Immature natural killer cell (primary cell): Measurements from ENCODE around the gene ANKRD9. TPM values are rescaled to one million over a fixed set of nuclear protein-coding genes. Genes with fewer than 3 reads are reported as not detected.
A peak's percentile ranks its signal among the peaks of the same experiment; 100 is the strongest.
"Not testable (repeated sequence)": the region's sequence is repeated elsewhere in the genome, so short reads cannot be mapped to it uniquely, and the experiment has no call there.

Source experiments
- DNase-seq, 3 donors: peaks; one replicate each; pipeline ENCODE4 v3.0.0; 2022; ENCODE audit warnings: mixed read lengths in 1 of 3
- H3K27ac Mint-ChIP-seq, 6 donors: one replicate each; pipeline ENCODE4 v1.8.0; 2020; ENCODE audit warnings: mixed read lengths in 6 of 6, mild to moderate bottlenecking in 5 of 6, inconsistent platforms in 4 of 6, moderate library complexity in 3 of 6
- H3K27me3 Mint-ChIP-seq, 3 donors: one replicate each; pipeline ENCODE4 v1.8.0; 2020 to 2021; ENCODE audit warnings: low read depth in 3 of 3, mild to moderate bottlenecking in 3 of 3, mixed read lengths in 3 of 3, moderate library complexity in 3 of 3, inconsistent platforms in 1 of 3
- H3K36me3 Mint-ChIP-seq, 3 donors: one replicate each; pipeline ENCODE4 v1.8.0; 2020; ENCODE audit warnings: mixed read lengths in 3 of 3, inconsistent platforms in 2 of 3, mild to moderate bottlenecking in 2 of 3
- H3K4me1 Mint-ChIP-seq, 2 donors: one replicate each; pipeline ENCODE4 v1.8.0; 2020; ENCODE audit warnings: inconsistent platforms in 2 of 2, mild to moderate bottlenecking in 2 of 2, mixed read lengths in 2 of 2, moderate library complexity in 1 of 2
- H3K4me3 Mint-ChIP-seq, 5 donors: one replicate each; pipeline ENCODE4 v1.8.0; 2020; ENCODE audit warnings: mild to moderate bottlenecking in 5 of 5, mixed read lengths in 5 of 5, inconsistent platforms in 3 of 5, moderate library complexity in 3 of 5
- H3K9me3 Mint-ChIP-seq, 6 donors: one replicate each; pipeline ENCODE4 v1.8.0; 2020; ENCODE audit warnings: mild to moderate bottlenecking in 6 of 6, mixed read lengths in 6 of 6, inconsistent platforms in 4 of 6, moderate library complexity in 3 of 6
- polyA plus RNA-seq, 3 donors: library from polyadenylated mRNA; unstranded; fragments of 300-500 nt; fragmentation: Illumina TruSeq; gene quantifications; one replicate each; pipeline ENCODE4 v1.2.3, GENCODE V29; 2021

Gene ANKRD9
- polyA plus RNA-seq, 3 donors from 2014 or later, result 0.22 to 2.1 (median 0.44) TPM

GRCh38 chr14:102525219-102525928 is 15.8 kb upstream of the ANKRD9 start:
- Mint-ChIP-seq H3K9me3 (no peaks in the 10 kb centered on the region), H3K27ac (peak overlapping the region; percentile 73 to 96 (median 88)), H3K4me1 (peaks cover 25 to 29% of the 10 kb centered on the region in 2 donors), H3K27me3 (peaks cover 0 to 2% (median 2%) of the 10 kb centered on the region in 3 donors), H3K4me3 (peak overlapping the region; percentile 90 to 97 (median 91)), H3K36me3 (no peaks in the 10 kb centered on the region)
- peak; percentile 39 to 50 (median 44) for DNase-seq

DNA sequence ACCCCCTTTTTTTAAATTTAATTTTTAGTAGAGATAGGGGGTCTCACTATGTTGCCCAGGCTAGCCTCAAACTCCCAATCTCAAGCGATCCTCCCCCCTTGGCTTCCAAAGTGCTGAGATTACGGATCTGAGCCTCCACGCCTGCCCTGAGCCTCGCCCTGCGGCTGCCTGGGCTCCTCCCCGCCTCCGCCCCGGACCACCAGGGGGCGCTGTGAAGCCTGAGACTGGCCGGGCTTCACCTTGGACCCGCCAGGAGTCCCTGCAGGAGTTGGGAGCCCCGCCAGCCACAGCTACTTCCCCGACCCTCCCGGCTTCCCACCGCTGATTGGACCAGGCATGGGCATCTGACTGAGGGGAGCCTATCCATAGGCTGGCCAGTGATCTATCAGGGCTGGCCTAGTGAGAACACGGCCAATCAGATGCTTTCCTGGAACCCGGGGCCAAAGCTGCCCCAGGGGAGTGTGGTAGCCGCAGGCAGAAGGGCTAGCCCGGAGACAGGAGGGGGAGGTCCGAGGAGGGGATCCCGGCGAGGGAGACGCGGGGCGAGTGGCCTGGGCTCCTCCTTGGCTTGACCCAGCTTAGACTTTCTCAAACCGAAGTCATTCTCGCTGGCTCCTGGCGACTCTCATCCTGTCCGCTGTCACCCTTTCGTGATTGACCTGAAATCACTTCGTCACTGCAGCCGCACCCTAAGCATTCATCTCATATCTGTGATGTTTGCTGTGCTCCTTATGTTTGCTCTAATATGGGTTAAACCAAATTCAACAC is 15.1 kb upstream of the ANKRD9 start:
- H3K4me3 Mint-ChIP-seq, result peak overlapping the region; percentile 90 to 97 (median 91)
- peaks cover 0 to 2% (median 2%) of the 10 kb centered on the region in 3 donors for H3K27me3 Mint-ChIP-seq
- H3K36me3 Mint-ChIP-seq, result no peaks in the 10 kb centered on the region
- H3K27ac Mint-ChIP-seq, result peak overlapping the region; percentile 73 to 96 (median 88)
- H3K9me3 Mint-ChIP-seq, result no peaks in the 10 kb centered on the region
- peaks cover 25 to 29% of the 10 kb centered on the region in 2 donors for H3K4me1 Mint-ChIP-seq
- peak; percentile 88 to 89 (median 89) for DNase-seq

DNA sequence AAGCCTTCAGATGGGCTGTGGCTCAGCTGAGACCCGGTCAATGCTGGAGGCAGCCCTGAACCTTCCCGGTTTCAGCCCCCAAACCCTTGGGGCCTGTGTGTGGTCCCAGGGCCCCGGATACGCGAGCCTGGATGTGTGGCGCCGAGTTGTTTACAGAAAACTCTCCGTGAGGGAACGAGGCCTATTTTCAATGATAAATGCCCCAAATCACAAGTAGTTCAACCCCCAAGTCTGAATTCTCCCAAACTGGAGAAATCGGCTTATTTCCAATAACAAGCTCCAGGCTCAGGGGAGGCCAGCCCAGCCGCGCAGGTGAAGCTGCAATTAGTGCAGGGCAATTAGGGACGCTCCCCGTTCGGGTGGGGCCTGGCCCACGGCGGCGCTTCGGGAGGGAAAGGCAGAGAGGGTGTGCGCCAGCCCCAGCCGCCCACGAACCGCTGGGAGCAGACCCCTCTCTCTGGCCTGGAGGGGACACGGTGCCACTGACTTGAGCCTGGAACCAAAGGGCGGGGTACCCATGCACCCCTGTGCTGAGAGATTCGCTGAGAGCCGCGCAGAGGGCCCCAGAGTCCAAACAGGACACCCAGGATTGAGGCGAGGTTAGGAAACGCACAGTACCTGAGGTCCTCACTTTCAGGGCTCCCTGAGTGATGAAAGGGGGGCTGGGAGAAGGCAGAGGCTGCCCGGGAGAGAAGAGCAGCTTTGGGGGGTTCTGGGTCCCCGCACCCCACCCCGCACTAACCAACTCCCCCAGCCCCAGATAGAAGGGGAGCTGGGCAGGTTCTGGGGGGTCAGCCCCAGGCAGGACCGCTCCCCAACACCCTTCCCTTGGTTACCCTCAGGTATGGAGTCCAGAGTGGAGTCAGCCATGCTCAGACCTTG is 14.2 kb upstream of the ANKRD9 start:
- H3K9me3 Mint-ChIP-seq, result no peaks in the 10 kb centered on the region
- H3K4me3 Mint-ChIP-seq, result peak overlapping the region; percentile 57 to 93 (median 90)
- no peaks in the 10 kb centered on the region for H3K36me3 Mint-ChIP-seq
- peaks cover 0 to 2% (median 2%) of the 10 kb centered on the region in 3 donors for H3K27me3 Mint-ChIP-seq
- H3K4me1 Mint-ChIP-seq, result peaks cover 25 to 29% of the 10 kb centered on the region in 2 donors
- DNase-seq, result no peak
- H3K27ac Mint-ChIP-seq, result peak overlapping the region in 4 of 6 donors; percentile 26 to 92 (median 66)

- peak overlapping the region; percentile 41 to 74 (median 68) for H3K4me3 Mint-ChIP-seq
Observed at GRCh38 chr14:102523200-102523568, 13.6 kb upstream of the ANKRD9 start.

DNA sequence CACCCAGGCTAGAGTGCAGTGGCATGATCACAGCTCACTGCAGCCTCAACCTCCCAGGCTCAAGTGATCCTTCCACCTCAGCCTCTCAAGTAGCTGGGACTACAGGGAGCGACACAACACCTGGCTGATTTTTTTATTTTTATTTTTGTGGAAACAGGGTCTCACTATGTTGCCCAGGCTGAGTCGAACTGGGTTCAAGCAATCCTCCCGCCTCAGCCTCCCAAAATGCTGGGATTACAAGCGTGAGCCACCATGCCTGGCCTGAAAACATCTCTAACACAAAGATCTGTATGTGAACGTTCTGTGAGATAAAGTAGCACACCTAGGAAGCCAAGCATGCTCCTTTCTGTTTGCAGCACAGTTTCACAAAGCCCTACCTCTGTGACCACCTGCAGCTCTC is 10.1 kb upstream of the ANKRD9 start:
- Mint-ChIP-seq H3K4me3 (peak overlapping the region in 1 of 5 donors; percentile 13), H3K4me1 (peaks cover 15 to 21% of the 10 kb centered on the region in 2 donors)
- not testable (repeated sequence) for H3K9me3 Mint-ChIP-seq, H3K36me3 Mint-ChIP-seq, DNase-seq, H3K27ac Mint-ChIP-seq, H3K27me3 Mint-ChIP-seq

More at GRCh38 chr14:102523200-102523568, 13.6 kb upstream of the ANKRD9 start:
- DNase-seq, result no peak
- H3K27me3 Mint-ChIP-seq, result peaks cover 0 to 5% (median 2%) of the 10 kb centered on the region in 3 donors
- H3K9me3 Mint-ChIP-seq, result no peaks in the 10 kb centered on the region
- peaks cover 25 to 29% of the 10 kb centered on the region in 2 donors for H3K4me1 Mint-ChIP-seq
- H3K27ac Mint-ChIP-seq, result peak overlapping the region in 4 of 6 donors; percentile 4 to 87 (median 32)
- no peaks in the 10 kb centered on the region for H3K36me3 Mint-ChIP-seq

- no peaks in the 10 kb centered on the region for H3K36me3 Mint-ChIP-seq
- H3K27me3 Mint-ChIP-seq, result peaks cover 1 to 5% (median 4%) of the 10 kb centered on the region in 3 donors
- peaks cover 5 to 9% of the 10 kb centered on the region in 2 donors for H3K4me1 Mint-ChIP-seq
- peak overlapping the region in 2 of 6 donors; percentile 46 to 66 for H3K27ac Mint-ChIP-seq
- H3K9me3 Mint-ChIP-seq, result no peaks in the 10 kb centered on the region
- H3K4me3 Mint-ChIP-seq, result peak overlapping the region; percentile 46 to 79 (median 73)
- DNase-seq, result no peak
Observed at GRCh38 chr14:102518063-102518648, 8.6 kb upstream of the ANKRD9 start.

DNA sequence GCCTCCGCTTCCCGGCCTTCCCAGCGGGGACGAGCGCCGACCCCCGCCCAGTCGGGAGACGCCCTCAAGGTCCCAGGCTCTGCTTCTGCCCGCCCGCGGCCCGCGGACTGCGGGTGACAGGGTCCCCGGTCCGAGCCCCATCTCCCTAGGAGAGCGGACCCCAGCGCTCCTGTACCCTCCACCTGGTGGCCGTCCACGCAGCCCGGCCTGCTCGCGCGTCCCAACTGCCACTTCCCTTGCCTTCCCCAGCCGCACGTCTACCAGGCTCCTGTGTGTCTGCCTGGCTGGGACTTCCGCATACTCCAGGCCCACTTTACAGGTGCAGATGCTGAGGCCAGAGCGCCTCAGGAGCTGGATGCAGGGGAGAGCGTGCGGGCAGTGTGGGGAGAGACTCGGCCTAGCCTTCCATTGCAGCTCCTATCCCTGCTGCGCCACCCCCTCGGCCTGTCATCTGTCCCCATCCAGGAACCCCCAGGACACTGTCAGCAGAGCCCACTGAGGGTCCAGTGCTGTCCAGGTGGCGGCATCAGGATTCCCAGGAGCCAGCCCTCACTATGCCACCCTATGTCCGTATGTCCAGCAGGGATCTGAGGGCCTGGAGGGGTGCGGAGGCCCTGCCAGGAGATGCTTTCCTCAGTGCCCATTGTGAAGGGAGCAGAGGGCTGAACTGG is 8.0 kb upstream of the ANKRD9 start:
- Mint-ChIP-seq H3K36me3 (no peaks in the 10 kb centered on the region), H3K27ac (peak overlapping the region in 3 of 6 donors; percentile 55 to 66 (median 57)), H3K9me3 (no peaks in the 10 kb centered on the region), H3K4me3 (peak overlapping the region; percentile 73 to 84 (median 78)), H3K27me3 (peaks cover 1 to 5% (median 3%) of the 10 kb centered on the region in 3 donors), H3K4me1 (peaks cover 2 to 6% of the 10 kb centered on the region in 2 donors)
- DNase-seq, result no peak

- peak overlapping the region in 4 of 6 donors; percentile 4 to 77 (median 16) for H3K27ac Mint-ChIP-seq
Observed at GRCh38 chr14:102516531-102517391, 7.2 kb upstream of the ANKRD9 start.

GRCh38 chr14:102514987-102515733 is 5.6 kb upstream of the ANKRD9 start:
- no peaks in the 10 kb centered on the region for H3K36me3 Mint-ChIP-seq
- H3K4me1 Mint-ChIP-seq, result peaks cover 14% of the 10 kb centered on the region in 2 donors
- peak overlapping the region in 3 of 5 donors; percentile 15 to 38 (median 36) for H3K4me3 Mint-ChIP-seq
- H3K27me3 Mint-ChIP-seq, result peaks cover 1 to 9% (median 3%) of the 10 kb centered on the region in 3 donors
- no peak overlapping the region for H3K27ac Mint-ChIP-seq
- DNase-seq, result no peak
- H3K9me3 Mint-ChIP-seq, result no peaks in the 10 kb centered on the region

More at GRCh38 chr14:102516531-102517391, 7.2 kb upstream of the ANKRD9 start:
- H3K27me3 Mint-ChIP-seq, result peaks cover 1 to 7% (median 3%) of the 10 kb centered on the region in 3 donors
- H3K4me1 Mint-ChIP-seq, result peaks cover 2 to 6% of the 10 kb centered on the region in 2 donors
- H3K4me3 Mint-ChIP-seq, result peak overlapping the region; percentile 81 to 93 (median 87)
- H3K9me3 Mint-ChIP-seq, result no peaks in the 10 kb centered on the region
- no peaks in the 10 kb centered on the region for H3K36me3 Mint-ChIP-seq
- peak; percentile 61 to 69 (median 64) for DNase-seq

GRCh38 chr14:102513899-102514772 is 4.6 kb upstream of the ANKRD9 start:
- DNase-seq, result no peak
- Mint-ChIP-seq H3K4me1 (peaks cover 14 to 15% of the 10 kb centered on the region in 2 donors), H3K27ac (no peak overlapping the region), H3K4me3 (no peak overlapping the region), H3K9me3 (no peaks in the 10 kb centered on the region), H3K27me3 (peaks cover 1 to 13% (median 3%) of the 10 kb centered on the region in 3 donors), H3K36me3 (no peaks in the 10 kb centered on the region)
